ENCODE data around the gene SLC10A7.

The SLC10A7 gene

DNA sequence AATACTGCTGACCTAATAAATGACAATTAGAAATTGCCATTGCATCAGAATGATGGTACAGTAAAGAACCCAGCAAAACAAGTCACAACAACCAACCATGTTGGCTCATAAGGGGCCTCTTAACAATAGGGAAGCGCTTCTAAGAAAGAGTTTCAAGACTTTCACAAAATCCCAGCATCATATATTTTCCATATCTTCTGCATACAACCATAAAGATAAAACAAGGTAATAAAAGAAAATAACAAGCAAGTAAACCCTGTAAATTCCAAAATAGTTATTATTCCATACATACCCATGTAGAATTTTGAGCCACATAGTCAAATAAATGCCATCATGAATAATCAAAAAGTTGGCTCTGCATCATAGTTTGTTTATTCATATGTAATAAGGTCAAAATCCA is 8.2 kb downstream of the SLC10A7 start:
- H3K4me1 ChIP-seq: peaks cover 3% of the 10 kb centered on the region
- H3K4me3 ChIP-seq: no peak overlapping the region
- in situ Hi-C loops (cut with MboI; ENCODE audit: low sequenced_read_pairs): no loop called here
- H3K9me3 ChIP-seq: no peaks in the 10 kb centered on the region
- no peak for DNase-seq (ENCODE audit: low spot score in 2 of 2)
- no peaks in the 10 kb centered on the region for H3K27me3 ChIP-seq (ENCODE audit: low read depth)
- H3K36me3 ChIP-seq (replicated peaks): no peaks in the 10 kb centered on the region

DNA sequence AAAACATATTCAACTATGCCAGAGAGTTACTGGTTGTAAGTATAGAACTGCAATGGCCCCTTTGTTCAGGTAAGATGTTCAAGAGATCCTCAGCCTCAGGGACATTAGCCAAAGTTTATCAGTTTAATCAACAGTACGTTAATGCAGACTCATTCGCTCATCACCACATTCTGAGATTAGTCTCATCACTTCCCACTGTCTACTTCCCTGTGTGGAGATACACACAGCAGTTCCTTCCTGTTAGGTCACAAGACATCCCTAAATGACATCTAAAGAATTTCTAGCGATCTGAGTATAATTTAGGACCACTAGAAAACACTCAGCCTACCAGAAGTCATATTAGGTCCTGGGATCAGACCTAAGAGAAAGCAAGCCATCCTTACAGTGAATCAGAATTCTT is 10.4 kb downstream of the SLC10A7 start:
- H3K4me1 ChIP-seq: peaks cover 3% of the 10 kb centered on the region
- in situ Hi-C loops (cut with MboI; ENCODE audit: low sequenced_read_pairs): no loop called here
- DNase-seq (ENCODE audit: low spot score in 2 of 2): no peak

DNA sequence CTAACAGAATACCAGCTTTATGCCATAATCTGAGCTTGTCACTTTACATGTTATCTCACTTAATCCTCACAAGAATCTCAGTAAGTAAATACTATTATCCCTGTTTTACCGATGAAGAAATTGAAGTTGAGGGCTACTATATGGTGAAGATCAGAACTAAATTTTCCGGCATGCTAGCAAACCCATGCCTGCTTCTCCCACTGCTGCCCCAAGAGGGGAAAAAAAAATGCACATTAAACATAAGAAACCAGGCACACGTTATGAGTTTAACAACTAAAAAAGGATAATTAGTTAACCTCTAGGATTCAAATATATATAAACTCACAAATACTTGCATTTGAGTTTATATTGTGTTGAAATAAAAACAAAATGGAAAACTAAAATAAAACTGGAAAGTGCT is 10.8 kb downstream of the SLC10A7 start:
- DNase-seq (ENCODE audit: low spot score in 2 of 2): no peak
- peaks cover 3% of the 10 kb centered on the region for H3K4me1 ChIP-seq
- no peak overlapping the region for H3K4me3 ChIP-seq
- H3K27me3 ChIP-seq (ENCODE audit: low read depth): no peaks in the 10 kb centered on the region
- in situ Hi-C loops (cut with MboI; ENCODE audit: low sequenced_read_pairs): no loop called here
- H3K9me3 ChIP-seq: no peaks in the 10 kb centered on the region
- H3K36me3 ChIP-seq (replicated peaks): no peaks in the 10 kb centered on the region

More for the DNA sequence above, 10.4 kb downstream of the SLC10A7 start:
- H3K36me3 ChIP-seq (replicated peaks): no peaks in the 10 kb centered on the region
- no peaks in the 10 kb centered on the region for H3K9me3 ChIP-seq
- no peaks in the 10 kb centered on the region for H3K27me3 ChIP-seq (ENCODE audit: low read depth)
- H3K4me3 ChIP-seq: no peak overlapping the region

DNA sequence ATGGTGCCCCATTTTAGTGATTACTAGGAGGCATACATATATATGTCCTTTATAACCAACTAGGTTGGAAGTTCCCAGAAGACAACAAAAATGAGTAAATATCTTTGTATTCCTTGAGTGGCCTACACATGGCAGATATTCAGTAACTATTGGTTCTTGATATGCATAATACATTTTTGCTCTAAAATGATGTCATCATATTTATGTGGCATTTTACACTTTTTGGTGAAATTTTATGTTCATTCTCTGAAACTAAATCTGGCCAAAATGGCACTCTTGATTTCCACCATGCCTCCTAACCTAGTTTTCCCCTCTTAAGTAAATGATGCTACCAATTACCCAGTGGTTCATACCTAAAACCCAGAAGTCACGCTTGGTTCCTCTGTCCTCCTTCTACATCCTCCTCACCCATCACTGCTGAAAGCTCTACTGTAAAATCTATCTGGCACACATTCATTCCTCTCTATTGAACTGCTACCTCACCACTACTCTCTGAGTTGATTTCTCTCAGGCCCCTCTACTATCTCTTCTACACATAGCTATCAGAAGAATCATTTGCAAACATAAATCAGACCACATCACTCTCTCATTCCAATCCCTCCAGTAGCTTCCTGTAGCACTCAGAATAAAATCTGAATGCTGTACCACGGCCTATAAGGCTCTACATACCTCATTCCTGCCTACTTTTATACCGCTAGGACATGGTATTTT is 13.4 kb downstream of the SLC10A7 start:
- H3K4me1 ChIP-seq: peaks cover 3% of the 10 kb centered on the region
- in situ Hi-C loops (cut with MboI; ENCODE audit: low sequenced_read_pairs): no loop called here
- DNase-seq (ENCODE audit: low spot score in 2 of 2): no peak
- H3K9me3 ChIP-seq: no peaks in the 10 kb centered on the region
- no peaks in the 10 kb centered on the region for H3K36me3 ChIP-seq (replicated peaks)
- H3K27me3 ChIP-seq (ENCODE audit: low read depth): no peaks in the 10 kb centered on the region
- H3K4me3 ChIP-seq: no peak overlapping the region

DNA sequence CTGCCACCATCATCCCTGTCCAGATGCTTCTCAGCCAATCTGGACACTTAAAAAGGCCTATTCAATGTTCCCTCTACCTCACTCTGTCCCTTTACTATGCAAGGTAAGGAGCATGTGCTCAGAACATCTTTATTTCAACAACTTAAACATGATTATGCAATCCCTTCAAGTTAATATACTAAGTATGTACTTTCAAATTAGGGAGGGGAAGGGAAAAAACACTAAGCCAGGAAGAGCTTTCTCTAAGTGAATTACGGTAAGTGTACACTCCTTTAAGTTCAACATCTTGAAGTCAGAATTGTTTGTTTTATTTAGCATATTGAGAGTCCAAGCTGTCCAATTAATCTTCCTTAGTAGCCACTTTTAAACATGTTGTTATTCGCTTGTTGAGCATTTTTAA is 14.1 kb downstream of the SLC10A7 start:
- Histone ChIP-seq H3K36me3 (replicated peaks) (no peaks in the 10 kb centered on the region), H3K27me3 (ENCODE audit: low read depth) (no peaks in the 10 kb centered on the region), H3K4me3 (no peak overlapping the region), H3K4me1 (peaks cover 3% of the 10 kb centered on the region), H3K9me3 (no peaks in the 10 kb centered on the region)
- in situ Hi-C loops (cut with MboI; ENCODE audit: low sequenced_read_pairs): no loop called here
- no peak for DNase-seq (ENCODE audit: low spot score in 2 of 2)

DNA sequence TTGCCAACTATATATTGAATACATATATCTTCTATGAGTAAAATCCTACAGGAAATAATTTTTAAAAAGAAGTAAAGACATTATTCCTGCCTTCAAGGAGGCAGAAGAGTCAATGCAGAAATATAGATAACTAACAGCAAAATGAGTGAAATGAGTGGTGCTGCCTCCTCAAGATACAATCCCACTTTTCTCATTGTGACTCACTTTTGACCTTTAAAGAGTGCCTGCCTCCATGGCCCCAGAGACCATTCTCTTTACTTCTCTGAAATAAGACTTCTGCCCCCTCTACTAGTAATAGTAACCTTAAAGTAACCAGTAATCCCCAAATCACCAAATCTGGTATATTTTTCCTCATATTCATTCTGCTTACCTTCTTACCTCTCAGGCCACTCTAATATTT is 15.5 kb downstream of the SLC10A7 start:
- no peak for DNase-seq (ENCODE audit: low spot score in 2 of 2)
- in situ Hi-C loops (cut with MboI; ENCODE audit: low sequenced_read_pairs): no loop called here
- no peaks in the 10 kb centered on the region for H3K36me3 ChIP-seq (replicated peaks)
- no peak overlapping the region for H3K4me3 ChIP-seq
- no peaks in the 10 kb centered on the region for H3K9me3 ChIP-seq
- no peaks in the 10 kb centered on the region for H3K27me3 ChIP-seq (ENCODE audit: low read depth)
- H3K4me1 ChIP-seq: peaks cover 3% of the 10 kb centered on the region

DNA sequence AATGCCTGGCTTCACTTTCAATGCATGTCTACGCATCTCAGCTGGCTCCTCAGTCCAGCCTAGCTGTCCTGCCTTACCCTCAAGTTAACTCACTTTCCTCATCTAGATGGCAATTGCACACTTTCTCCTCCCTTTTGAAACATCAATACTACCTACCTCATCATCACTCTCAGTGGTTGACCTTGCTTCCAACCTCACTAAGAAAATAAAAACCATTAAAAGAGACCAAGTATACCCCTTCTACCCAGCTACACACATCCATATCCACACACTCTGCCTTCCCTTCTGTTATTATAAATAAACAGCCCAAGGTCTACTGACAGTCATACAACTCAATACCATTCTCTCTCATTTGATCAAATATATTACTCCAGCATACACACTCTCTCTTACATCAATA is 21.5 kb downstream of the SLC10A7 start:
- in situ Hi-C loops (cut with MboI; ENCODE audit: low sequenced_read_pairs): no loop called here
- Histone ChIP-seq H3K27me3 (ENCODE audit: low read depth) (no peaks in the 10 kb centered on the region), H3K9me3 (no peaks in the 10 kb centered on the region), H3K4me1 (peaks cover 3% of the 10 kb centered on the region), H3K4me3 (no peak overlapping the region), H3K36me3 (replicated peaks) (no peaks in the 10 kb centered on the region)
- DNase-seq (ENCODE audit: low spot score in 2 of 2): no peak

DNA sequence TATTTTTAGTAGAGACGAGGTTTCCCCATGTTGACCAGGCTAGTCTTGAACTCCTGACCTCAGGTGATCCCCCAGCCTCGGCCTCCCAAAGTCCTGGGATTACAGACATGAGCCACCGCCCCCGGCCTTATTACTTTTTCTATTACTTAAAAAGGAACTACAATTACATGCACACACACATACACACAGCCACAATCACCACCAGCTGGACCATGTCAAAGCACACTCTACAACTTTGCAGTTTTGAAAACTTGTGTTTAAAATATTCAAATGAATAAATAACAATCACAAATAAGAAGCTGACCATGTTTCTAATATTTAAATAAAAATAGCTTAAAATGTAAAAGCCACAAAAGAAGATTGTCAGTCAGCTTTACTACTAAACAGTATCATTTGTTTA is 23.4 kb downstream of the SLC10A7 start:
- Histone ChIP-seq H3K4me3 (no peak overlapping the region), H3K9me3 (no peaks in the 10 kb centered on the region), H3K36me3 (replicated peaks) (no peaks in the 10 kb centered on the region), H3K4me1 (peaks cover 7% of the 10 kb centered on the region), H3K27me3 (ENCODE audit: low read depth) (no peaks in the 10 kb centered on the region)
- in situ Hi-C loops (cut with MboI; ENCODE audit: low sequenced_read_pairs): no loop called here
- DNase-seq (ENCODE audit: low spot score in 2 of 2): no peak

DNA sequence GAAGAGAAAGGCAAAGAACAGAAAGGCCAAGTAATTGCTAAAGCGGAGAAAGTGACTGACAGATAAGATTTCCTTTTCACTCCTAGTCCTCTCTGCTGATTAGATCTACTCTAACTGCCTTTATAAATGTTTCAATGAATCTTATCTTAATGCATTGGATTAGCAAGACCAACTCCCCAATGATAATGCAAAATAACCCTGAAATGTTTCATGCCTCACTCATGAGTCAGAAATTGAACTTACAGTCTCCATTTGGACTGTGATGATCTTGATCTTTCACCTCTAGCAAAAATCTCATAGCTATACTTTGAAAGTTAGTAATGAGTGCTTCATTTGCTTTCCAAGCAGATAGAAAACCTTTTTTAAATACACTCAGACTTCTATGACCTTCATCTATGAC is 26.5 kb downstream of the SLC10A7 start:
- DNase-seq (ENCODE audit: low spot score in 2 of 2): peak in 1 of 2 experiments; percentile 9
- Histone ChIP-seq H3K27me3 (ENCODE audit: low read depth) (no peaks in the 10 kb centered on the region), H3K36me3 (replicated peaks) (no peaks in the 10 kb centered on the region), H3K4me3 (no peak overlapping the region), H3K9me3 (no peaks in the 10 kb centered on the region), H3K4me1 (peaks cover 7% of the 10 kb centered on the region)
- in situ Hi-C loops (cut with MboI; ENCODE audit: low sequenced_read_pairs): no loop called here

DNA sequence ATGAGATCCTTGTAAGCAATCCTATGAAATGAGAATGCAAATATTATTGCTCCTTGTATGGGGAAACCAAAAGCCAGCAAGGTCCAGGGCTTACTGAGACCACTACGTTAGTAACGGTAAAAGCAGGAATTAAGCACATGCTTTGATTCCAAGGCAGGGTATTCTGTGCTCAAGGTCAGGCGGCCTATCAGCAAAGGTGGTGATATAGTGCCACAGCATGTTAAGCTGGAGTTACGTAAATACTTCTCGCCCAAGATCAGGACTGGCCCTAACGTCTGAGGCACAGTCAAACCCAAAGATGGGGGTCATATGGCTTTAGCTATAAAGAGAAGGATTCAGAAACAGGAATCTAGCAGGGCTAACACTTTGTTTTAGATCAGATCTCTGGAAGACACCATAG is 27.6 kb downstream of the SLC10A7 start:
- Histone ChIP-seq H3K36me3 (replicated peaks) (no peaks in the 10 kb centered on the region), H3K4me3 (no peak overlapping the region), H3K27me3 (ENCODE audit: low read depth) (no peaks in the 10 kb centered on the region), H3K4me1 (peaks cover 7% of the 10 kb centered on the region), H3K9me3 (no peaks in the 10 kb centered on the region)
- in situ Hi-C loops (cut with MboI; ENCODE audit: low sequenced_read_pairs): no loop called here
- no peak for DNase-seq (ENCODE audit: low spot score in 2 of 2)

DNA sequence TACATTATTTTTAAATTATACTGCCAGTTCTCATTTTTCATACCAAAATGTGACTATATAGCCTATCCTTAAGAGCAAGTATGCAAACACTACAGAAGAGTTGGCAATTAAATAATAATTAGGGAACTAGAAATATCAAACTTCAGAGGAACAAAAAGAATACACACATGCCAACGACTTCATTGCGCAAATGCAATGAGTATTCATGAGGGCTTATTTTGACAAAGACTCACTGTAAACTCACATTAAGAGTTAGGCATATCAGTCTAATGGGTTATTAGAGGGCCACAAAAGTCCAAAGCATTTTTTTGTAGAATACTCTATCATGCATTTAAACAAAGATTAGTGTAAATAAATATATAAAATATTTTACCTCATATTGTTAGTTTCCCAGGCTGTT is 31.6 kb downstream of the SLC10A7 start:
- no peaks in the 10 kb centered on the region for H3K27me3 ChIP-seq (ENCODE audit: low read depth)
- in situ Hi-C loops (cut with MboI; ENCODE audit: low sequenced_read_pairs): no loop called here

DNA sequence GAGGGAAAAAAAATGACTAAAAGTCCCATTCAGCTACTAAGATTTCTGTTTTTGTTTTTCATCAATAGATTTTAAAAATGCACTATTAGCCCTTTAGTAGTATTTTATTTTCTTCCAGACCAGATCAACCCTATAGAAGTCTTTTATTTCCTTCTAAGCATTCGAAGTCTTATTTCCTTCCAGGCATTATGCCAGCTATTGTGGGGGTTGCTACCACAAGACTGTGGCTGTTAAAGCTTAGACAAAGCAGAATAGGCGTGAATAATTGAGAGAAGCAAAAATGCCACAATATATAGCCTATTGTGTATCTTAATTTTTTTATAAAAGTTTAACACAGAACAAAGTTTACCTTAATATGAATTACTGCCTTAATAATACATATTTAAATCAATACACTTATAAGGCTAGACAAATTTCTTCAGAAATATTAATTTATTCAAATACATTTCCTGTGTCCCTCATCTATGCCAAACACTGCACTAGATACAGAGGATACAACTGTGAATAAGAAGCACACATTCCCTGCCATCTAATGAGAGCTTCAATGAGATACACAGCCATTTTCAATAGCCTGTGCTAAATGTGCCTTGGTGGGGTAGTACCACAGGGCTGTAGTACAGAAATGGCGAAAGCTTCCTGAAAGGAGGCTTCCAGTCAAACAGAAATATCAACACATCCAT is 33.1 kb downstream of the SLC10A7 start:
- no peak overlapping the region for H3K4me3 ChIP-seq
- H3K36me3 ChIP-seq (replicated peaks): no peaks in the 10 kb centered on the region
- DNase-seq (ENCODE audit: low spot score in 2 of 2): no peak
- H3K27me3 ChIP-seq (ENCODE audit: low read depth): no peaks in the 10 kb centered on the region
- no peaks in the 10 kb centered on the region; the same call in 1 of the 2 replicates for H3K4me1 ChIP-seq
- in situ Hi-C loops (cut with MboI; ENCODE audit: low sequenced_read_pairs): no loop called here
- H3K9me3 ChIP-seq: no peaks in the 10 kb centered on the region

More for the DNA sequence above, 31.6 kb downstream of the SLC10A7 start:
- Histone ChIP-seq H3K4me3 (no peak overlapping the region), H3K9me3 (no peaks in the 10 kb centered on the region), H3K4me1 (peaks cover 3% of the 10 kb centered on the region), H3K36me3 (replicated peaks) (no peaks in the 10 kb centered on the region)
- no peak for DNase-seq (ENCODE audit: low spot score in 2 of 2)

DNA sequence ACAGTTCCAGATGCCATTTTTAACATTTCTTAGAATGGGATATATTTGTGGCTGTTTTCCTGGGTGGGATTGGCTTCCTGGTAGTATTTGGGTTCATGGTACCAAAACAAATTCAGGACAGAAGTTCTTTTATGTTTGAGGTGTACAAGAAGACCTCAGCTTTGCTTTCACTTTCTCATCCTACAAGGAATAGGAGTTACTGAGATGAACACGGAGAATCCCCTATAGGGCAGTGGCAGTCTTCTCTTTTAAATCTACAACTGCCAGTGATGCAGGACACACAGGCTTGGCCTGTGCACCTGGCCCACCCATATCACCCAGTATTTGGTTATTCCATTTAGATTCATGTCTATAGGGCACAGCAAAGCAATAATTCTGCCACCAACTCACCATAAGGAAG is 35.2 kb downstream of the SLC10A7 start:
- no peaks in the 10 kb centered on the region for H3K27me3 ChIP-seq (ENCODE audit: low read depth)
- no peaks in the 10 kb centered on the region for H3K9me3 ChIP-seq
- no peak for DNase-seq (ENCODE audit: low spot score in 2 of 2)
- H3K4me3 ChIP-seq: no peak overlapping the region
- in situ Hi-C loops (cut with MboI; ENCODE audit: low sequenced_read_pairs): no loop called here
- H3K36me3 ChIP-seq (replicated peaks): no peaks in the 10 kb centered on the region
- no peaks in the 10 kb centered on the region; the same call in 1 of the 2 replicates for H3K4me1 ChIP-seq

DNA sequence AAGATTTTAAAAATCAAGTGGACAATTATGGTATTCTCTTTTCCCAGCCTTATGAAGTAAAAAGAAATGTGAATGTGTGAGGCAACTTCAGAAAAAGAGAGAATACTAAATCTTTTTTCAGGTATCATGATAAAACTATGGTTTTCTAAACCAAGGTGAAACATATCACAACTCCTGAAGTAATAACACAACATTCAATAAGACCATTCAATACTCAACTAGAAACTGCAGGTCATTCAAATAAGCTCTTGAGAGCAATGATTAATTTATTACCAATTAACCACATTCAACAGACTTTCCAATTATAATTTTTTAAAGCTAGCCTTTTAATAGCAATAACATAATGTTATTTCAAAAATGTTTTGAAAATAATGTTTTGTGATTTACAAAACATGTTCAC is 35.8 kb downstream of the SLC10A7 start:
- Histone ChIP-seq H3K4me1 (no peaks in the 10 kb centered on the region; the same call in 1 of the 2 replicates), H3K9me3 (no peaks in the 10 kb centered on the region), H3K36me3 (replicated peaks) (no peaks in the 10 kb centered on the region), H3K4me3 (no peak overlapping the region), H3K27me3 (ENCODE audit: low read depth) (no peaks in the 10 kb centered on the region)
- no peak for DNase-seq (ENCODE audit: low spot score in 2 of 2)
- in situ Hi-C loops (cut with MboI; ENCODE audit: low sequenced_read_pairs): no loop called here

All from HAP-1 (cell line).